AG04449 (cell line): ENCODE measurements around the gene SLC6A2.

Experiments used
- CTCF ChIA-PET: fragments of 350-600 bp; formaldehyde crosslinking; extraction: SDS; loops from one replicate; lab custom pipeline; 2021; ENCODE audit warnings: antibody characterized with exemption; lab: Yijun Ruan, JAX
- POLR2A ChIA-PET: fragments of 400-600, 350-600 bp; formaldehyde crosslinking; extraction: SDS; loops from one replicate; lab custom pipeline; 2020; ENCODE audit warnings: antibody characterized with exemption, inconsistent platforms; lab: Yijun Ruan, JAX
- DNase-seq: peaks from one replicate; pipeline ENCODE4 v3.0.0-alpha.2; 2010; ENCODE audit warnings: low read depth, low spot score
- H3K4me3 ChIP-seq: 2 replicates; pipeline ENCODE4 v1.5.1; 2011; ENCODE audit warnings: low read depth, mild to moderate bottlenecking, control low read depth, low read length
- CTCF ChIP-seq: IDR thresholded peaks from one replicate; pipeline ENCODE4 v1.5.1; 2011; ENCODE audit warnings: mild to moderate bottlenecking, moderate library complexity, low read length, control low read depth, inconsistent platforms; ENCODE audit not compliant: insufficient read depth; ENCODE audit errors: missing control alignments

The SLC6A2 gene

GRCh38 chr16:55665511-55665910 is 9.7 kb downstream of the SLC6A2 start:
- ChIA-PET POLR2A (no interaction called here), CTCF (interaction anchor here (0.6 to 1.2 kb wide), 3 partner anchors 36 to 129 kb away, joined by 3 to 4 read pairs (median 3); no protein-coding TSS in a partner anchor)
- no peak overlapping the region for H3K4me3 ChIP-seq
- no peak for TF ChIP-seq CTCF
- no peak for DNase-seq

GRCh38 chr16:55666012-55666411 is 10.2 kb downstream of the SLC6A2 start:
- no peak overlapping the region for H3K4me3 ChIP-seq
- CTCF ChIA-PET, result interaction anchor here (1.2 to 3.0 kb wide), 2 partner anchors 37 to 201 kb away, joined by 3 to 13 read pairs; no protein-coding TSS in a partner anchor
- TF ChIP-seq CTCF, result no peak
- POLR2A ChIA-PET, result no interaction called here
- no peak for DNase-seq

- no peak for DNase-seq
- ChIA-PET CTCF (interaction anchor here (1.0 to 3.0 kb wide), 2 partner anchors 34 to 203 kb away, joined by 3 to 13 read pairs; no protein-coding TSS in a partner anchor), POLR2A (no interaction called here)
- no peak overlapping the region for H3K4me3 ChIP-seq
- TF ChIP-seq CTCF, result no peak
Measured at GRCh38 chr16:55667753-55668152, 12.0 kb downstream of the SLC6A2 start.

- CTCF ChIA-PET, result interaction anchor here (1.0 to 3.0 kb wide), 2 partner anchors 33 to 204 kb away, joined by 3 to 13 read pairs; no protein-coding TSS in a partner anchor
- DNase-seq, result no peak
- no peak for TF ChIP-seq CTCF
- H3K4me3 ChIP-seq, result no peak overlapping the region
- POLR2A ChIA-PET, result no interaction called here
Measured at GRCh38 chr16:55668340-55669281, 12.8 kb downstream of the SLC6A2 start.

GRCh38 chr16:55671206-55671973 is 15.6 kb downstream of the SLC6A2 start:
- DNase-seq, result no peak
- CTCF ChIA-PET, result interaction anchor here (0.9 to 2.7 kb wide), 2 partner anchors 24 to 31 kb away, joined by 3 to 9 read pairs; no protein-coding TSS in a partner anchor
- no peak overlapping the region for H3K4me3 ChIP-seq
- no peak for TF ChIP-seq CTCF
- POLR2A ChIA-PET, result no interaction called here
